OCI-LY3 (cell line): Measurements from ENCODE around the gene PALLD.

Source experiments
- CTCF ChIP-seq: fragments of 200-600, 300-600 bp; sonication (generic); IDR thresholded peaks from 2 replicates; pipeline ENCODE4 v1.5.1; 2014; ENCODE audit warnings: antibody characterized with exemption, low read length, low read depth
- EZH2phosphoT487 ChIP-seq: fragments of 200-600 bp; shearing (Covaris generic); IDR thresholded peaks from 2 replicates; pipeline ENCODE4 v1.6.1; 2018; ENCODE audit warnings: antibody characterized with exemption, mixed run types, low read depth

GRCh38 chr4:168511780-168512489 lies 15.1 kb downstream of the PALLD start:
- no peak for TF ChIP-seq CTCF
- TF ChIP-seq EZH2phosphoT487: no peak
